GM12891 (cell line): ENCODE measurements around the gene ABCG5.

Source experiments
- PAX5 ChIP-seq: IDR thresholded peaks from 2 replicates; pipeline ENCODE4 v1.6.1; 2011; ENCODE audit warnings: low read length, moderate library complexity, mild to moderate bottlenecking; ENCODE audit not compliant: insufficient read depth, severe bottlenecking
- POLR2A ChIP-seq: IDR thresholded peaks from 2 replicates; pipeline ENCODE4 v1.6.1; 2011; ENCODE audit warnings: low read depth, low read length, control low read depth
- POLR2AphosphoS5 ChIP-seq: IDR thresholded peaks from 2 replicates; pipeline ENCODE4 v1.6.1; 2011; ENCODE audit warnings: low read depth, low read length, control low read depth
- POU2F2 ChIP-seq: IDR thresholded peaks from 2 replicates; pipeline ENCODE4 v1.6.1; 2011; ENCODE audit warnings: low read depth, mild to moderate bottlenecking, control low read depth, low read length, moderate library complexity
- SPI1 ChIP-seq: IDR thresholded peaks from 2 replicates; pipeline ENCODE4 v1.6.1; 2011; ENCODE audit warnings: low read depth, low read length, control low read depth
- TAF1 ChIP-seq: IDR thresholded peaks from 2 replicates; pipeline ENCODE4 v1.6.1; 2011; ENCODE audit warnings: low read depth, low read length, control low read depth

DNA sequence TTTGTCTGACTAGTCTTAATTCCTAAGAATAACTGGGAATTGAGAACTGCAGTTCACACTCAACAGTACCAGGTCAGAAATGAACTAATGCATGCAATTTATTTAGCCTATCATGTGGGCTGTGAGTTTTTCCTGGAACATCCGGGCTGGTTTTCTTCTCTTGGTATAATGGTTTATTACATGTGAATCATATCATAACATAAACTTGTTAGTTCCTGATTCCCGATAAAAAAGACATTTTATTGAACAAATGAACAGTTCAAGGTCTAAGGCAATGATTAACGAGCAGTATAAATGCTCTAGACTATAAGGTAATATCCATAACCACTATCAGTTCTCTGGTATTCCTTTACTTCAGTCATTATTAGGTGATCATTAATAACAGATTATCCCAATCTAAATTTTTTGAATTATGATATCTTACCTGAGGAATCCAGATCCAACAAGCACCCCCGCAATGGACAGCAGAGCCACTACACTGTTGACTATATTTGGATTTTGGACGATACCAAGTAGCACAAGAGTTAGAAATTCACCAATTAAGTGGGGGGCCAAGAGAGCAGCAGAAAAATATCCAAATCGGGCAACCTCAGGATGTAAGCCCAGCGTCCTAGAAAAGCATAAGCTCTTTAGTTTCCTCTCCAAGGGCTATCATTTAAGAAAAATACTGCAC, 19.0 kb downstream of the ABCG5 start:
- TF ChIP-seq TAF1 (no peak), POLR2A (no peak), POLR2AphosphoS5 (no peak), SPI1 (no peak), PAX5 (no peak), POU2F2 (no peak)
